ENCODE results near the gene TUBA1A.
"Not testable (repeated sequence)": the region's sequence is repeated elsewhere in the genome, so short reads cannot be mapped to it uniquely, and the experiment has no call there.

The TUBA1A gene

GRCh38 chr12:49201595-49202295 is 12.9 kb upstream of the TUBA1A start:
- DNase-seq (ENCODE audit: low read depth) = peak; percentile 71
- no peak for TF ChIP-seq CTCF (conservative IDR thresholded peaks at IDR 0.05; ENCODE audit: low read length)

GRCh38 chr12:49200919-49201594 is 12.2 kb upstream of the TUBA1A start:
- no peak for TF ChIP-seq CTCF (conservative IDR thresholded peaks at IDR 0.05; ENCODE audit: low read length)
- no peak overlapping the region for H3K4me3 ChIP-seq (ENCODE audit: low read length)
- peak; percentile 84 for DNase-seq (ENCODE audit: low read depth)

More at GRCh38 chr12:49201595-49202295, 12.9 kb upstream of the TUBA1A start:
- no peak overlapping the region for H3K4me3 ChIP-seq (ENCODE audit: low read length)

GRCh38 chr12:49198431-49199155 is 9.7 kb upstream of the TUBA1A start:
- peak; percentile 92 for DNase-seq (ENCODE audit: low read depth)
- no peak overlapping the region; the same call in 1 of the 2 replicates for H3K4me3 ChIP-seq (ENCODE audit: low read length)
- TF ChIP-seq CTCF (conservative IDR thresholded peaks at IDR 0.05; ENCODE audit: low read length) = no peak

- TF ChIP-seq CTCF (conservative IDR thresholded peaks at IDR 0.05; ENCODE audit: low read length) = no peak
- DNase-seq (ENCODE audit: low read depth) = no peak
- no peak overlapping the region for H3K4me3 ChIP-seq (ENCODE audit: low read length)
Observed at GRCh38 chr12:49197256-49197655, 8.4 kb upstream of the TUBA1A start.

GRCh38 chr12:49195736-49196135 is 6.9 kb upstream of the TUBA1A start:
- no peak for DNase-seq (ENCODE audit: low read depth)

GRCh38 chr12:49193746-49194145 is 4.9 kb upstream of the TUBA1A start:
- not testable (repeated sequence) for DNase-seq (ENCODE audit: low read depth); H3K4me3 ChIP-seq (ENCODE audit: low read length)

More at GRCh38 chr12:49195736-49196135, 6.9 kb upstream of the TUBA1A start:
- TF ChIP-seq CTCF (conservative IDR thresholded peaks at IDR 0.05; ENCODE audit: low read length) = no peak
- no peak overlapping the region for H3K4me3 ChIP-seq (ENCODE audit: low read length)

GRCh38 chr12:49191498-49191897 is 2.6 kb upstream of the TUBA1A start:
- DNase-seq (ENCODE audit: low read depth); H3K4me3 ChIP-seq (ENCODE audit: low read length): not testable (repeated sequence)

- H3K4me3 ChIP-seq (ENCODE audit: low read length) = no peak overlapping the region
- DNase-seq (ENCODE audit: low read depth) = no peak
- TF ChIP-seq CTCF (conservative IDR thresholded peaks at IDR 0.05; ENCODE audit: low read length) = no peak
Observed at GRCh38 chr12:49190974-49191373, 2.1 kb upstream of the TUBA1A start.

All from AG10803 (cell line).